Suprapubic skin (tissue), 4 donors: ENCODE results near the gene CYCS. TPM values are rescaled to one million over a fixed set of nuclear protein-coding genes. Genes with fewer than 3 reads are reported as not detected.
"Not testable (repeated sequence)": the region's sequence is repeated elsewhere in the genome, so short reads cannot be mapped to it uniquely, and the experiment has no call there.

Experiments used
- DNase-seq, 2 donors: peaks; one replicate each; pipeline ENCODE4 v3.0.0-alpha.2; 2019; ENCODE audit warnings: low spot score in 2 of 2
- H3K27ac ChIP-seq: fragments of 200-600 bp; sonication (generic); one replicate; pipeline ENCODE4 v1.5.1; 2019
- H3K27me3 ChIP-seq: fragments of 200-600 bp; sonication (generic); one replicate; pipeline ENCODE4 v1.5.1; 2019
- H3K36me3 ChIP-seq: fragments of 200-600 bp; sonication (generic); one replicate; pipeline ENCODE4 v1.5.1; 2019
- H3K4me1 ChIP-seq: fragments of 200-600 bp; sonication (generic); one replicate; pipeline ENCODE4 v1.5.1; 2019
- H3K4me3 ChIP-seq: fragments of 200-600 bp; sonication (generic); one replicate; pipeline ENCODE4 v1.5.1; 2019; ENCODE audit warnings: mild to moderate bottlenecking
- H3K9me3 ChIP-seq: fragments of 200-600 bp; sonication (generic); one replicate; pipeline ENCODE4 v1.5.1; 2019
- EP300 ChIP-seq: sonication (generic); formaldehyde crosslinking; IDR thresholded peaks from one replicate; pipeline ENCODE4 v1.6.1; 2017; ENCODE audit warnings: antibody characterized with exemption
- POLR2A ChIP-seq, 2 donors: fragments of 450-650 bp; IDR thresholded peaks; one replicate each; pipeline ENCODE4 v1.6.1; 2017; ENCODE audit warnings: antibody characterized with exemption in 2 of 2, mild to moderate bottlenecking in 2 of 2, moderate library complexity in 2 of 2
- POLR2AphosphoS5 ChIP-seq, 3 donors: sonication (generic); formaldehyde crosslinking; IDR thresholded peaks; one replicate each; pipeline ENCODE4 v1.6.1; 2017; ENCODE audit warnings: antibody characterized with exemption in 3 of 3
- WGBS: methylation state at CpG from one replicate; pipeline ENCODE4 v1.1.5; 2018; 5-methylcytosine and 5-hydroxymethylcytosine counted together
- total RNA-seq, 4 donors: library from RNA; depleted of rRNA; stranded (reverse); fragments of >200 nt; gene quantifications; one replicate each; pipeline ENCODE4 v1.1.0, GENCODE V29; 2016
- TF ChIP-seq, protein P1 (sequence below), 2 donors: fragments of 200-600 bp in 1 of 2; fragments of 450-650 bp in 1 of 2; sonication (generic) in 1 of 2; IDR thresholded peaks; one replicate each; pipeline ENCODE4 v1.5.1; 2016 to 2019; ENCODE audit warnings: antibody characterized with exemption in 2 of 2, mild to moderate bottlenecking in 1 of 2, moderate library complexity in 1 of 2

CYCS gene
- total RNA-seq, 4 donors from 2014 or later, result 23.3 to 59.1 (median 32.6) TPM

DNA sequence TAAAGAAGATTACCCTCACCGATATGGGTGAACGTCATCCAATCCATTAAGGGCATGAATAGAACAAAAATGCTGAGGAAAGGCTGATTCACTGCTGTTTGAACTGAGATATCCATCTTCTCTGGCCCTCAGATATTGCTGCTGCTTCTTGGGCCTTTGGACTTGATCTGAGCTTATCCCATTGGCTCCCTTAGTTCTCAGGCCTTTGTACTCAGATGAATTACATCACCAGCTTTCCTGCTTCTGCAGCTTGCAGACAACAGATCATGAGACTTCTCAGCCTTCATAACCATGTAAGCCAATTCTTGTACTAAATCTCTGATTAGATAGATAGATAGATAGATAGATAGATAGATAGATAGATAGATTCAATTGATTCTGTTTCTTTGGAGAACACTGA lies 40.2 kb downstream of the CYCS start:
- 91% methylated on average over 2 of the region's 2 CpGs for WGBS
- H3K27me3 ChIP-seq, result no peaks in the 10 kb centered on the region
- no peaks in the 10 kb centered on the region for H3K9me3 ChIP-seq
- H3K4me1 ChIP-seq, result no peaks in the 10 kb centered on the region
- no peak for DNase-seq
- no peak overlapping the region for H3K4me3 ChIP-seq
- no peaks in the 10 kb centered on the region for H3K36me3 ChIP-seq
- no peak overlapping the region for H3K27ac ChIP-seq
- TF ChIP-seq EP300, result no peak
- TF ChIP-seq, protein P1, sequence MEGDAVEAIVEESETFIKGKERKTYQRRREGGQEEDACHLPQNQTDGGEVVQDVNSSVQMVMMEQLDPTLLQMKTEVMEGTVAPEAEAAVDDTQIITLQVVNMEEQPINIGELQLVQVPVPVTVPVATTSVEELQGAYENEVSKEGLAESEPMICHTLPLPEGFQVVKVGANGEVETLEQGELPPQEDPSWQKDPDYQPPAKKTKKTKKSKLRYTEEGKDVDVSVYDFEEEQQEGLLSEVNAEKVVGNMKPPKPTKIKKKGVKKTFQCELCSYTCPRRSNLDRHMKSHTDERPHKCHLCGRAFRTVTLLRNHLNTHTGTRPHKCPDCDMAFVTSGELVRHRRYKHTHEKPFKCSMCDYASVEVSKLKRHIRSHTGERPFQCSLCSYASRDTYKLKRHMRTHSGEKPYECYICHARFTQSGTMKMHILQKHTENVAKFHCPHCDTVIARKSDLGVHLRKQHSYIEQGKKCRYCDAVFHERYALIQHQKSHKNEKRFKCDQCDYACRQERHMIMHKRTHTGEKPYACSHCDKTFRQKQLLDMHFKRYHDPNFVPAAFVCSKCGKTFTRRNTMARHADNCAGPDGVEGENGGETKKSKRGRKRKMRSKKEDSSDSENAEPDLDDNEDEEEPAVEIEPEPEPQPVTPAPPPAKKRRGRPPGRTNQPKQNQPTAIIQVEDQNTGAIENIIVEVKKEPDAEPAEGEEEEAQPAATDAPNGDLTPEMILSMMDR (IDR thresholded peaks at IDR 0.05), result no peak

DNA sequence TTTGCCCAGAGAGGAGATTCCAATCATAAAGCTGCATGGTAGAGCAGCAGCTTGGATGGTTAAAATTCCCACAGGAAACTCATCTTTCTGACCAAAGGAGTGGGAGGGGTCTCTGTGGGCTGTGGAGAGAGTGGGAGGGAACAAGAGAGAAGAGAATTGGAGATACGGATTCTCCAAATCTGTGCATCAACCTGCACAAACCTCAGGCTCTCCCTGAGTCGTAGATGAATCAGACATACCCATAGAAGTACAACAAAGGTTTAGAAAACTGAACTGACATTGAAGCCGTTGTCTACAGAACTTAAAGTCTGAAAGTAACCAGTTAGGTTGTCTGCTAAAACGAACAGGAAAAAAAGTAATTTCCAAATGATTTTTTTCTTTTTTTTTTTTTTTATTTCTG lies 41.9 kb downstream of the CYCS start:
- Histone ChIP-seq H3K27me3 (no peaks in the 10 kb centered on the region), H3K4me1 (peaks cover under 1% of the 10 kb centered on the region), H3K27ac (no peak overlapping the region), H3K9me3 (no peaks in the 10 kb centered on the region), H3K4me3 (no peak overlapping the region), H3K36me3 (no peaks in the 10 kb centered on the region)
- WGBS, result 80% methylated on average over 4 of the region's 4 CpGs
- no peak for DNase-seq
- TF ChIP-seq, protein P1 (IDR thresholded peaks at IDR 0.05), result no peak
- TF ChIP-seq POLR2AphosphoS5 (IDR thresholded peaks at IDR 0.05) (no peak), POLR2A (IDR thresholded peaks at IDR 0.05) (no peak), EP300 (no peak)

DNA sequence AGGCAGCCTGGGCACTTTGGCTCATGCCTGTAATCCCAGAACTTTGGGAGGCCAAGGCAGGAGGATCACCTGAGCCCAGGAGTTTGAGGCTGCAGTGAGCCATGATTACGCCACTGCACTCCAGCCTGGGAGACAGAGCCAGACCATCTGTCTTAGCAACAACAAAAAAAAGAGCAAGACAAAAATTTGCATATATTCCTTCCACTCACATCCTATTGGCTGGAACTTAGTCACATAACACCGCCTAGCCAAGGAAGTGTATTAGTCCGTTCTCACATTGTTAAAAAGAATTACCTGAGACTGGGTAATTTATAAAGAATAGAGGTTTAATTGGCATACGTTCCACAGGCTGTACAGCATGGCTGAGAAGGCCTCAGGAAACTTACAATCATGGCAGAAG lies 43.0 kb downstream of the CYCS start:
- not testable (repeated sequence) for DNase-seq, H3K36me3 ChIP-seq, H3K27ac ChIP-seq, H3K4me3 ChIP-seq, H3K9me3 ChIP-seq, H3K27me3 ChIP-seq, H3K4me1 ChIP-seq
- WGBS, result 87% methylated on average over 4 of the region's 4 CpGs

DNA sequence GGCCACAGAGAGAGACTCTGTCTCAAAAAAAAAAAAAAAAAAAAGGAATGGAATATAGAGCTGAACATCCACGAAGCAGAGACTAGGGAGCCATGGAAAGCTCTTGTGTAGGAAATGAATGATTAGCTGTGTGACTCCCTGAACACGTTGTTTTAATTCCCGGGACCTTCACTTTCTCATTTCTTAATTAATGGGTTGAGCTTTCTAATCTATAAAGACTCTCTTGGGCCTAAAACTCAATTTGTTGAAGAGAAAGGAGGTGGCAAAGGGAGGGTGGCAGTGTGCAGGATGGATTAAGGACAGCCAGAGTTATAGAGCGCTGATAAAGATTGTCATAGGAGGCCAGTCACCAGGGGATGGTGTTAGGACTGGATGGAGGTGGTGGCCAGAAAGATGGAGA lies 48.0 kb downstream of the CYCS start:
- WGBS, result 86% methylated on average over 4 of the region's 4 CpGs
- peaks cover 3% of the 10 kb centered on the region for H3K4me1 ChIP-seq
- no peak overlapping the region for H3K27ac ChIP-seq
- TF ChIP-seq POLR2AphosphoS5 (IDR thresholded peaks at IDR 0.05) (no peak), POLR2A (IDR thresholded peaks at IDR 0.05) (no peak), EP300 (no peak)
- TF ChIP-seq, protein P1 (IDR thresholded peaks at IDR 0.05), result no peak
- H3K36me3 ChIP-seq, result no peaks in the 10 kb centered on the region
- H3K27me3 ChIP-seq, result no peaks in the 10 kb centered on the region
- no peaks in the 10 kb centered on the region for H3K9me3 ChIP-seq
- DNase-seq, result no peak
- H3K4me3 ChIP-seq, result no peak overlapping the region

DNA sequence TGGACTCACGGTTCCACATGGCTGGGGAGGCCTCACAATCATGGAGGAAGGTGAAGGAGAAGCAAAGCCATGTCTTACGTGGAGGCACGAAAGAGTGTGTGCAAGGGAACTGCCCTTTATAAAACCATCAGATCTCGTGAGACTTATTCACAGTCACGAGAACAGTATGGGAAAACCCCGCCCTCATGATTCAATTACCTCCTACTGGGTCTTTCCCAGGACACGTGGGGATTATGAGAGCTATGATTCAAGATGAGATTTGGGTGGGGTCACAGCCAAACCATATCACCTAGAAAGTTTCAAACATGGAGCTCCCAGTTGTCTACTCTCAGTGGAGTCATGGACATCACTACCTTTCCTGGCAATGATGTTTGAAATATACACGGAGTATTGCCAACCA lies 49.6 kb downstream of the CYCS start:
- TF ChIP-seq POLR2AphosphoS5 (IDR thresholded peaks at IDR 0.05), result no peak
- TF ChIP-seq, protein P1 (IDR thresholded peaks at IDR 0.05), result no peak
- no peak for TF ChIP-seq POLR2A (IDR thresholded peaks at IDR 0.05)
- no peak for TF ChIP-seq EP300
- 73% methylated on average over 8 of the region's 8 CpGs for WGBS
- Histone ChIP-seq H3K9me3 (no peaks in the 10 kb centered on the region), H3K4me3 (no peak overlapping the region), H3K27ac (no peak overlapping the region), H3K36me3 (no peaks in the 10 kb centered on the region), H3K4me1 (peaks cover 3% of the 10 kb centered on the region), H3K27me3 (no peaks in the 10 kb centered on the region)
- DNase-seq, result no peak

DNA sequence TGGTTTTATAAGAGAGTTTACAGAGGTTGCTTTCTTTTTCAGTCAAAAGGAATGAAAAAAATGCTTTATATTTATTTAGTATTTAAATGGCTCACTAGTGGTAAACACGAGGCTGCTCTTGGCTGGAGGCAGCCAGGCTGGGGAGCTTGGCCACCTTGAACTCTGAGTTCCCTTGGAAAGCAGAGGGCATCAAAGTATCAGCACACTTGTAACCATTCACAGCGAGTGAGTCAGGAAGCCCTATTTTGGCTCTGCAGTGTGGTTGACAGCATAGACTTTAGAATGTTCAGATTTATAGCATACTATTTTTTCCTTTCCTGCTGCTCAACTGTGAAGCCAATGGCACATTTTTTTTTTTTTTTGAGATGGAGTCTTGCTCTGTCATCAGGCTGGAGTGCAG lies 51.6 kb downstream of the CYCS start:
- no peak overlapping the region for H3K27ac ChIP-seq
- no peaks in the 10 kb centered on the region for H3K27me3 ChIP-seq
- peaks cover 12% of the 10 kb centered on the region for H3K4me1 ChIP-seq
- no peak for TF ChIP-seq POLR2A (IDR thresholded peaks at IDR 0.05)
- no peak for TF ChIP-seq EP300
- TF ChIP-seq, protein P1 (IDR thresholded peaks at IDR 0.05), result no peak
- TF ChIP-seq POLR2AphosphoS5 (IDR thresholded peaks at IDR 0.05), result no peak
- DNase-seq, result no peak
- H3K4me3 ChIP-seq, result no peak overlapping the region
- 29% methylated on average over 2 of the region's 2 CpGs for WGBS
- H3K36me3 ChIP-seq, result no peaks in the 10 kb centered on the region
- H3K9me3 ChIP-seq, result no peaks in the 10 kb centered on the region
